Activated T-helper 1 cell treated with anti-CD3 and anti-CD28 coated beads, Interleukin-2, amount 50 U/mL, for 16 hours (primary cell): Measurements from ENCODE around the gene SF3B5.
A peak's percentile ranks its signal among the peaks of the same experiment; 100 is the strongest.
"Not testable (repeated sequence)": the region's sequence is repeated elsewhere in the genome, so short reads cannot be mapped to it uniquely, and the experiment has no call there.

Source experiments
- DNase-seq, 2 donors: peaks; one replicate each; pipeline ENCODE4 v3.0.0-alpha.2; 2020; ENCODE audit warnings: low read depth in 1 of 2, low spot score in 1 of 2

SF3B5 gene

GRCh38 chr6:144064402-144065212, 30.8 kb downstream of the SF3B5 start:
- DNase-seq: peak in 1 of 2 donors; percentile 57

DNA sequence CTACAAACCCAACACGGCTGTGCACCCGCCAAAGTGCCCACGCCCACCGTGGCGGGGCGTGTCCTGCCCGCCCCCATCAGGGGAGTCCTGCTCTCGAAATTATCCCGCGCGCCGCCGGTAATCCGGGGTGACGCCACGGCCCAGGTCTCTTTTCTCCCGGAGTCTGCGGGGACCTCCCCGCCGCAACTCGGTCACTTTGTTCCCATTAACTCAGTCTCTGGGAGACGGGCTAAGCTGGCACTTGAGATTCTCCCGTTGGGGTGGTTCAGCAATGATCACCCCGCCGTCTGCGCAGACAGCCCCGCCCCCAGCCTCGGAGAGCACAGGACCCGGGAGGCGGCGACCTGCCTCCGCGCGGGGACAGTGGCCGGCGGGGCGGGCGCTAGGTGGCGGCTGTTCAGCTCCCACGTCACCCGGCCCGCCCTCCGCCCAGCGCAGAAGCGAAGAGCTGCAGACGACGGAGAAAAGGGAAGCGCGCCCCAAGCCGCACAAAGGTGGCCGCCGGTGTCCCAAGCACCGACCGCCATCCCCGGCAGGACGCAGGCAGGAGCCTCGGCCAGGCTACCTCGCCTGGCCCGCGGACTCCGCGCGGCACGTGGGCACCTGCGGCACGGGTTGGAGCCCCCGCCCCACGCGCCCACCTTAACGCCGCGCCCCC, 31.5 kb downstream of the SF3B5 start:
- DNase-seq: peak; percentile 81 to 82

DNA sequence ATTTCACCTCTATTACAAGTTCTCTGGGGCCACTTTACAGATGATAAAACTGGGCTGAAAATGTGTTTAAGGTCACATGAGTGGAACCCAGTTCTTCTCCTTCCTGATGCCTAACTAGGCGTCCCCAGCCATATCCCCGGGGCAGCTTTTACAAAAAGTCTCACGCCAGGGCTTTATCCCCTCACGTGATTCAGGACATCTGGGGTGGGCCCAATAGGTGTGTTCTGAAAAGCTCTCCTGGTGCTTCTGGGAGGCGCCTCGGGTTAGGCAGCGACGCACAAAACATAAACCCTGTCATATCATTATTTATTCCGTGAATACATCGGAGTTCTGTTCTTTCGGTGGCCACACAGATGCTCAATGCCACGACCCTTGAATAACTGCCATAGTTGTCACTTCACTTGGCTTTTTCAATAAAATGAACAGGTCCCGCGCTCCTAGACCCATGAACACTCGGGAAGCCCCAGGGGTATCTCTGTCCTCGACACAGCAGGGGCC, 32.1 kb downstream of the SF3B5 start:
- DNase-seq: no peak

DNA sequence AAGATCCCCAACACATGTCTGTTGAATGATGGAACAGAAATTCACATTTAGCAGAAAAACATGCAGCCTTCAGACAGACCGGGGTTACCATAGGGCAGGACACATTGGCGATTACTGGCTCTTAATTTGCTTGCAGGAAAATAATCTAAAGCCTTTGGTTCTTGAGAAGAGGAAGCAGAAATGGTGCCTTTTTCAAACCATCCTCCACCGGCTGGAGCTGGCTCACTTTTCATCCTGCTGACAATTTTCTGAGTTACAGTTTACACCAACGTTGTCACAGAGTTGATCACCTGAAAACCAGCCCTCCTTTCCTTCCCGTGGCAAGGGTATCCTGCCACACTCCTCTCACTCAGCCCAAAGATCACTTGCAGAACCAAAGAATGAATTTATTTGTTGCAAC, 32.6 kb downstream of the SF3B5 start:
- no peak for DNase-seq

DNA sequence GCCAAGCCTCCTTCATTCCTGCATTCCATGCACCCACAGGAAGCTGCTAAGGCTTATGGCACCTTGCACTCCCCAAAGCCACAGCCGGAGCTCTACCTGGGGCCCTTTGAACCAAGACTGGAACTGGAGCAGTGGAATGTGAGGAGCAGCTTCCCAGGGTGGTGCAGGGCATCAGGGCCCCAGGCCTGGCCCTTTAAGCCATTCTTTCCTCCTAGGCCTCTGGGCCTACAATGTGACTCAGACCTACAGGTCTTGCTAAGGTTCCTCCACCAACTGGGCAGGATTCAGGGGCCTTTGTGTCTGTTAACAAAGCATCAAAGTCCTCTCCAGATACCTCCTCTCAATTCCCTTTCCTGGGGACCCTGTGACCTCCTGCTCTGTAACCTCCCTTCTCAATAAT, 36.2 kb downstream of the SF3B5 start:
- DNase-seq: no peak

DNA sequence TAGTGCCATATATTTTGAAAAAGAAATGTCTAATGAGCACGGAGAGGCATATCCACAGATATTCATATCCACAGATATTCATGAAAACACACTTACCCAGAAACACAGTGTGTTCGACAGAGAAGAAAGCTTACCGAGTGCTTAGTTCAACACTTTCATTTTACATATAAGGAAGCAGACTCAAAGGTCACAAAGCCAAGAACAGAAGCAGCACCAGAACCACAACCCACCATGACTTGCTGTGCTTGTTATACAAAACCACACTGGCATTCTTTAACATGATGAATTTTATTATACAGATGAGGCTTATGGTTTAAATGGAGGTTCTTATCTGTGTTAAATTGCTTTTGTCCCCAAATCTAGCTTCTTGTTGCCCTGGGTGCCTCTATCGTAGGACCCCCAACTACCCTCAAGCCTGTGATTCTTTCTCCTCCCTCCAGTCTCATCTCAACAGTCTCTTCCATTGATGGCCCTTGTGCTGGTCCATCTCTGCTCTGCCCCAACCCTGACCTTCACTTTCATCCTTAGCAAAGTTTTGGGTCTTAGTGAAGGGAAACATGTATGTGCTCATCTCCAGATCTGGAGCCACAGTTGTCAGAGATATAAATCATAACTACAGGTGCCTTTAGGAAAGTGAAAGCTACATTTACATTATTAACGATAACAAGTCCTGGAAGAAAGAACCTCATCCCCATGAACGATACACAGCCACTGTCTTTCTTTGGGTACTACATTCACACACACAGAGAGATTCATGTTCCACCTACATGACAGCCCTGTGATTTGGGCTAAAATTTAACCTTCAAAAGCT, 40.0 kb downstream of the SF3B5 start:
- DNase-seq: no peak

- no peak for DNase-seq
Observed at GRCh38 chr6:144053601-144054000, 41.8 kb downstream of the SF3B5 start.

DNA sequence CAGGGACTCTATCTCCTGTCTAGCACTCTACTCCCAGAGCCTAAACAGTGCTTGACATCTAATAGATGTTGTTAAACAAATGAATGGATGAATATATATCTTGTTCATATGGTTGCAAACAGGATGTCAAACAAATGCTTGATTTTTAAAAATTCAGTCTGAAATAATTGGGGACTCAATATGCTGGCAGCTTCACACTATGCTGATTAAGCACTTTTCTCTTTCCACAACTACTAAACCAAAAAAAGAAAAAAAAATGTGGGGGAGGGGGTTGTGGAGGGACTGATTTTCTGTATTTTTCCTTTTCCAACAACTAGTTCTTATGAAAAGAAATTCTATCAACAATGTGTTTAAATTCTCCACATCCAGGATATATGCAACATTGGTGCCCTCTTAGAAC, 42.9 kb downstream of the SF3B5 start:
- no peak for DNase-seq

- no peak for DNase-seq
Observed at GRCh38 chr6:144049386-144049785, 46.0 kb downstream of the SF3B5 start.

DNA sequence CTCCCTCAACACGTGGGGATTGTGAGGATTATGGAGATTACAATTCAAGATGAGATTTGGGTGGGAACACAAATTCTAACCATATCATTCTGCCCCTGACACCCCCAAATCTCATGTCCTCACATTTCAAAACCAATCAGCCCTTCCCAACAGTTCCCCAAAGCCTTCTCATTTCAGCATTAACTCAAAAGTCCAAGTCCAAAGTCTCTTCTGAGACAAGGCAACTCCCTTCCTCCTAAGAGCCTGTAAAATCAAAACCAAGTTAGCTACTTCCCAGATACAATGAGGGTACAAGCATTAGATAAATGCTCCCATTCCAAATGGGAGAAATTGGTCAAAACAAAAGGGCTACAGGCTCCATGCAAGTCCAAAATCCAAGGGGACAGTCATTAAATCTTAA, 47.7 kb downstream of the SF3B5 start:
- DNase-seq: no peak

DNA sequence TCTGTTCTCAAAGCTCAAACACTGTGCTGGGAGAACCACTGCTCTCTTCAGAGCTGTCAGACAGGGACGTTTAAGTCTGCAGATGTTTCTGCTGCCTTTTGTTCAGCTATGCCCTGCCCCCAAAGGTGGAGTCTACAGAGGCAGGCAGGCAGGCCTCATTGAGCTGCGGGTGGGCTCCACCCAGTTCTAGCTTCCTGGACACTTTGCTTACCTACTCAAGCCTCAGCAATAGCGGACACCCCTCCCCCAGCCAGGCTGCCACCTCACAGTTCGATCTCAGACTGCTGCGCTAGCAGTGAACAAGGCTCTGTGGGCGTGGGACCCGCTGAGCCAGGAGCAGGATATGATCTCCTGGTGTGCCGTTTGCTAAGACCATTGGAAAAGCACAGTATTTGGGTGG, 48.7 kb downstream of the SF3B5 start:
- not testable (repeated sequence) for DNase-seq

GRCh38 chr6:144044989-144045388, 50.4 kb downstream of the SF3B5 start:
- not testable (repeated sequence) for DNase-seq
